Hematopoietic multipotent progenitor cell treated with erythropoietin and hydrocortisone succinate and interleukin-3 and kit ligand, for 4 days (in vitro differentiated cells): Measurements from ENCODE around the gene FBXL14.

Experiments used
- DNase-seq: peaks from one replicate; pipeline ENCODE4 v3.0.0-alpha.2; 2015

The FBXL14 gene

DNA sequence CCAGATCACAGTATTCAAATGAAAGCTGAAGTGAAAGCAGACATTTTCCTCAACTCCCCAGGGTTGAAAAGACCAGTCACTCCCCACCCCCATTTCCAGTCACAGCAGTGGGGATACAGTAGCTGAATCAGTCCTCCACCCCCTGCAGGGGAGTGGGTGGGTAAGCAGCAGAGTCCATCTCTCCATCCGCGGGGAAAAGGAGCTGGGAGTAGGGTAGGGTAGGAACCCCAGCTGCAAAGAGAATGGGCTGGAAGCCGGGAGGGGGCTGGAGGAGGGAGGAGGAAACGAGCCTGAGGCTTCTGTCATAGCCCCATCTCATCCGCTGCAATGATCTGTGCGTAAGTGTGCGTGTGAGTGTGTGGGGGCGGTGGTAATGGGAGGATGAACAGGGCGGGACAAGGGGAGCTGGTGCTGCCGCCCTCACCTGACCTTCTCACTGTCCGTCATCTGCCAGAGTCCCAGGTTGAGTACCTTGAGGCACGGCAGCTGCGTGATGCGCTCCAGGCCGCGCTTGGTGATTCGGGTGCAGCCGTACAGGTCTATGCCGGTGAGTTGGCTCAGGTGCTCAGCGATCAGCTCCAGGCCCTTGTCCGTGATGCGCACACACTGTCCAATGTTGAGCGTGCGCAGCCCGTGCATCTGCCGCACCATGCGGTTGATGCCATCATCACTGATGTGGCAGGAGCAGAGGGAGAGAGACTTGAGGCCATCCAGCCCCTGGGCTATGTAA, 1.8 kb downstream of the FBXL14 start:
- DNase-seq: peak; percentile 69

DNA sequence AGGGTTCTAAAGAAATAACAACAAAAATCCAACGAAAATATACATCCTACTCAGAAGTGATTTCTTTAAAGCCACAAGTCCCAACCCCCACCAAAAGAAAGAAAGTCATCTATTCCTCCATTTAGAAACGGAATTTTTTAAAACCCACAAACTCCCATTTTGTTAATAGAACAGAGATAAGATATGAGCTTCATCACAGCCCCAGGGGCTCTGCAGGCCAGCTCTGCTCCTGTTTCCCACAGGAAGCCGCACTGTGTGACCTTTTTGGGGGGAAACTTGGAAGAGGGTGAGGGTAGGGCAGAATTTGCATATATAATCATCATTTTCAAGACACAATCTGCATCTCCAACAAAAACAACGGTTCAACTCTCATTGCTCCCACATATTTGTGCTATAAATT, 2.8 kb downstream of the FBXL14 start:
- DNase-seq: peak; percentile 57

DNA sequence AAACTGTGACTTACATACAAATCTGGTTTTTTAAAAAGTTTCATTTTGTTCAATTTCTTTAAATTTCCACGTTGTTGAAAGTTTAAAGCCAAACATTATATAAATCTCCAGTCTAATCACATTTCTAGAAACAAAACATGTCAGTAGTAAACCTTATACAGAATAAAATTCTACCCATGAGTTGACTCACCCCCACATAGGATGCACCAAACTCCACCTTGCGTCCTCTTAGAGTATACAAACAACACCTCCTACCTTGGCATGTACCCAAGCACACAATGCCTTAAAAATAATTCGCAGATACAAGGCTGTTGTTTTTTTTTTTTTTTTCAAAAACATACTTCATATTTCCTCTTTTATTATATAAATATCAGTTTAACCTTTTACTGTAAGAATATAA, 3.3 kb downstream of the FBXL14 start:
- DNase-seq: peak; percentile 50

DNA sequence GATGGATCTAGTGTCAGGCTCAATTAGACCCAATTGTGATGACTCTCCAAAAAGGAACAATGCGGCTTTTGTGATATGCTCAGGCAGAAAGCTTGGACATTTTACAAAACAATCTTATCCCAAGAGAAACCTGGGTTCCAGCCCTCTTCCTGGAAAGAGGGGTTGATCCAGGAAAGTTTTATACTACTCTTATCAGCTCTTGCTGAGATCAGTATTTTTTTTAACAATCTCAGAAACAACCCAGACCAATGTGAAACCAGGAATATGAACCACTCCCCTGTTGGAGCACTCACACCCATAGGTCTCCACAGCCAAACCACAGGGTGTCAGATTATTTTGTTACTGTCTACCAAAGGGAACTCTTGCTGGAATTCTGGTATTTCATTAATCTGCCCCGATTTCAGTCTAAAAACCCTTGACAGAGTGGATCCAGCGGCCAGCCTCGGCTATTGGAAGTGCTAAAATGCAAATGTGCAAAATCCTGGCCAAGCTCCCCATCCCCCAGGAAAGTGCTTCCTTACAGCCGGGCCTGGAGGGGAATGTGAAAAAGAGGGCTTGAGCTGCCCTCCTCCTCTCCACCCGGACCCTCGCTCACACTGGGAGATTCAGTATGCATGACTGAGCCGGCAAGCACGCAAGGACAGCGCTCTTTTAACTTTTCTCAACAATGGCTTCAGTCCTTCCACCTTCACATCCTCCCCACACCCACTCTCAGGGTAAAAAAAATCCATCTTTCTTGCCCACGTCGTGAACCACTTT, 4.0 kb downstream of the FBXL14 start:
- no peak for DNase-seq

DNA sequence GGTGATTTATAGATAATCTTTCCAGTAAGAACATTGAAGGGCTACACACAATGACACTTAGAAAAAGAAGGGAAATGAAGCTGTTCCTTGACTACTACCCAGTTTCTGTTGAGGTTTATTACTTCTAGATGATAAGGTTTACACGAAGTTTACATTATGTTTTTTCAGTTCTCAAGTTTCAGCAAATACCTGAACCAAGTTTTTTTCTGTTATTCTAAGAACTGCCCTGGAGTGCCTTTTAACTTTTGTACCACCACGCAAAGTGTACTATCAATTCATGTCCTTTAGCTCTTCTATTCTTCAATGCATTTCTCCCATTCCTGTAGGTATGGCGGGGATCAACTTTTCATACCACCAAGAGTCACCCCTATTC, 5.8 kb downstream of the FBXL14 start:
- no peak for DNase-seq

DNA sequence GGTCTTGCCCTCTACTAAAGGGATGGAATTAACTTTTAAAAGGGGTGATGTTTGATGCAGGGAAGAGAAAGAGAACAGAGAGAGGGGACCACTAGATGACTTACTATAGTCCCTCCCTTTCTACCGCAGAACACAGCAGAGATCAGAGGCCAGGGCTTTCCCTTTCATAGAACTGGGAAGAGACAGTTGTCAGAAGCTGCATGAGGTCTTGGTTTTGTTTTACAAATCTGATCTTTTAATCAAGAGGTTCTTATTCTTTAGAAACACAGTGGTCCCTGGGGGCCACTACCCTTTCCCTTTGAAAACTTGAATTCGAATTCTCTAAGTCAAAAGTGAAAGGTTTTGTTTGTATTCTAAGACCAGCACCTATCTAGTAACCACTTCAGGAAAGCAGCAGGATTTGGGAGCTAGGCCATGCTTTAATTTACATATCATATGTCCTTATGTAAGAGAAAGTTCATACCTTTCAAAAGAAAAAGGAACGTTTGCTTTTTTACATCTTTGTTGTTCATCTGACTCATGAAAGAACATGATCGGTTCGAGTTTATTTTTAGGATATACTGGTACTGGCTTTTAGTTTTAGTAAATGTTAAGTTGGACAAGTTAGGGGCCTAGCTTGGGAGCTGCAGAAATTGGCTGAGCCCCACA, 6.3 kb downstream of the FBXL14 start:
- no peak for DNase-seq

DNA sequence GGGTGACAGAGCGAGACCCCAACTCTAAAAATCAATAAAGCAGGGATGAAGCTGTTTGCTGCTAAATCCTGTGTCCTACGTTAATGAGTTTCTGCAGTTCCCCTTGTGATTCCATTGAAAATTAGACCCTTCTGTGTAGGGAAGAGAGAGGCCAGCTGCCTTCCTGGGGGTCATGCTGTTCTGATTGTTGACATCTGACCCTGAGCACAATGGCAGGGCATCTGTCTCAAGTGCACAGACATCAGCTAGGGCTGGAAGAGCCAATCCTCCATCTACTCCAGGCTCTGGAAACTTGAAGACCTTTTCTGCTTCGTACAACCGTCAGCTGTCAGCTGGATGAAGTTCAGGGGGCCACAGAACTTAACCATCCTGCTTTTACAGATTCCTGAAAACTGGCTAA, 10.1 kb downstream of the FBXL14 start:
- DNase-seq: no peak

DNA sequence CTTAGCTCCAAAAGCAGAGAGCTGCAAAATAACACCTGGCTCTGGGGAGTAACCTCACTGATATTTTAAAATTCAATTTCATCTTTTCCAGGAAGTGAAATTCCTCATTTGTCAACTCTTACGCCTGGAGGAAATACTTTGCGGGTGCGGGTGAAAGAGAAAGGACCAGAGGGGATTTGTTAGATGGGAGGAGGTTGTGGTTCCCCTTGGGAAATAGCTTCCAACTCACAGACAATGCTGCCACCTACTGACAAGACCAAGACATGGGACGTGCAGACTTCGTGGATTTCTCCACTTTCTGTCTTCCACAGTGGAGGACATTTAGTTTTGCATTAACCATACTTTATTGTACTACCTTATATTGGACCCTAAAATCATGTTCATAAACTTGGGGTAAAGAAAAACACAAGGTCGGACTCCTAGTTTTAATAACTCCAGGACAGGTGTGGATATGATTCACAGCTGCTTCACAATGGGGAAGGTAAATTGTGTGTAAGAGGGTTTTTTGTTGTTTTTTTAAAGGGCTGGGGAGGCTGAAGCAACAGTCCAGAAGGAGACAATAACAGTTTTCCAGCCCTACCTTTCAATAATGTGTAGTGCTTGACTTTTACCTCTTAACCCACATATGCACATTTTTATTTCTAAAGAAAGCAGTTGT, 10.8 kb downstream of the FBXL14 start:
- peak; percentile 91 for DNase-seq

DNA sequence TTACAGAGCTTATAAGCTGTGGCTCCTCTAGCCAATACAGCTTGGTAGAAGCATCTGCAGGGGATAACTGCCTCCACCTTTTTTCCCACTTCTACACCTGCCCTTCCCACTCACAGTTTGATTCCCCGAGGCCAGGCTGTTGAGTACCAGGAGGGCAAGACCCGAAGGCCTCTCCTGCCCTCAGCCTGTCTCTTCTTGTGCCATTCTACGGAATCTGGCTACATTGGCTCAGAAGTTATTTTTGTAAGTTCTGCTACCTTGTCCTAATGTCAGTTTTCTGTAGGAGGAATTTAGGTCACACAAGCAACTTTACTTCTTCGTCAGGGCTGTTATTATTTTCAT, 11.7 kb downstream of the FBXL14 start:
- DNase-seq: no peak

DNA sequence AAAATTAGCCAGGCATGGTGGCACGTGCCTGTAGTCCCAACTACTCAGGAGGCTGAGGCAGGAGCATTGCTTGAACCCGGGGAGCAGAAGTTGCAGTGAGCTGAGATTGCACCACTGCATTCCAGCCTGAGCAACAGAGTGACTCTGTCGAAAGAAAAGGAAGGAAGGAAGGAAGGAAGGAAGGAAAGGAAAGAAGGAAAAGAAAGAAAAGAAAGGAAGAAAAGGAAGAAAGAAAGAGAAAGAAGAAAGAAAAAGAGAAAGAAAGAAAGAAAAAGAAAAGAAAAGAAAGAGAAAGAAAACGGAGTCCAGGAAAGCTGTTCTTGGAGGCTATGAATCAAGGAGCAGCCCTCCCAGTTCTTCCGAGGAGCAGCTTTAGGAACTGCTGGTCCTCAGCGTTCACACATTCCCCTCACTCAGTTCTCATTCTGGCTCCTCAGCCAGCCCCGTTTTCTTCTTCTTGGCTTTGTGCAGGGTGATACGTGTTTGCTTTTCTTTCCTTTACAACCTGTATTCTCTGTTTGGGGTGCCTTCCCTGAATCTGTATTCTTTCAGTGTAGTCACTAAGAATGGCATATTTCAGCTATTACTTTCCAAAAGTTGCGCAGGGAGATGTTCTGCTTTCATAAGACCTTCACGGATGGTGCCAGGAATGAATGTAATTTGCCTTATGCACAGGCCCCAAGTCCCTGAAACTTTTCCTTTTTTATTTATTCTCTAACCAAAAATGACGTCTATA, 12.2 kb downstream of the FBXL14 start:
- DNase-seq: no peak

DNA sequence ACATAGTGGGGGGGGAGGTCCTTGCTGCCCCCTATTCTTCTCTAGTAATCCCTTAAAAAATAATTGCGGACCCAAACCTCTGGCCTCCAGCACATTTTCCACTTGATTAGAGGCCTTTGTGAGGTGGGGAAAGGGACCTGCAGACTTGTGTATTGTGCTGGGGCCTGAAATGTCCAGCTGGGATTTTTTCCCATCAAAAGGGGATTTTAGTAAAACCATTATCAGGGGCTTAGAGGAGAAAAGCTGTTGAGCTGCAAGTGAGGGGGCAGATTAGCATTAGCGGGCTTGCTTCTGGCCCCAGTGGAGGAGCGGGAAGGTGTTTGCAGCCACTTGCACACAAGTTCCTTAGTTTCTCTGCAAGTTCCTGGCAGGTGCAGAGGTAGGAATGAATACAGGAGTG, 13.9 kb downstream of the FBXL14 start:
- DNase-seq: no peak

DNA sequence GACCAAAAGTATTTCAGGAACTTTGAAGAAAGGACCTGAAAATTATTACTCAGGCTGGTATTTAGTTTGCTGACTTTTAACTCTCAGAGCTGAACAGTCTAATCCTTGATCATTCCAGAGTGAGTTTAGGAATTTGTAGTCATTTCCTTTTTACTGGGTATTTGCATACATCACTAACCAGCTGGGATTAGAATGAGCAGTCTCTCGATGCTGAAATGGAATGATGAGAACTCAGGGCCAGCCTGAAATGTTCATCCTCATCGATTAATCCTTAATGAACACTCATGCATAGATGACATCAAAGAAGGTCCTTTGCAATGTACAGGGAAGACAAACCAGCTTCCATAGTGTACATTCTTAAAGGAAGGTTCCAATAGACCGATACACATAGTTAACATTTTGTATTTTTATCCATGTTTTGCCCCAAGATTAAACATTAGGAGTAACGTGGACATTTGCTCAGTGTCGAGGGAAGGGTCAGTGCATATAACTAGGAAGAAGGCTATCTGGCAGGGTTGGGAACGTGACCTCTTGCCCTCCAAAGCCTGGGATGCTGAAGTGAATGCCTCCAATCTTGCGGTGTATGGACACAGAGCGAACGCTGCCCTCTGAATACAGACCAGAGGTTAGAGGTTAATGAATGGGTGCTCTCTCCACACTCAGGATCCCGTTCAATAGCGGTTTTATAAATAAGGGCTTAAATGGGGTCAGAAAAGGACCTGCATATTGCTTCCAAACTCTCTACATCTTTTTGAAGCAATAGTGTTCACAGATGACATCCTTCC, 14.5 kb downstream of the FBXL14 start:
- no peak for DNase-seq

DNA sequence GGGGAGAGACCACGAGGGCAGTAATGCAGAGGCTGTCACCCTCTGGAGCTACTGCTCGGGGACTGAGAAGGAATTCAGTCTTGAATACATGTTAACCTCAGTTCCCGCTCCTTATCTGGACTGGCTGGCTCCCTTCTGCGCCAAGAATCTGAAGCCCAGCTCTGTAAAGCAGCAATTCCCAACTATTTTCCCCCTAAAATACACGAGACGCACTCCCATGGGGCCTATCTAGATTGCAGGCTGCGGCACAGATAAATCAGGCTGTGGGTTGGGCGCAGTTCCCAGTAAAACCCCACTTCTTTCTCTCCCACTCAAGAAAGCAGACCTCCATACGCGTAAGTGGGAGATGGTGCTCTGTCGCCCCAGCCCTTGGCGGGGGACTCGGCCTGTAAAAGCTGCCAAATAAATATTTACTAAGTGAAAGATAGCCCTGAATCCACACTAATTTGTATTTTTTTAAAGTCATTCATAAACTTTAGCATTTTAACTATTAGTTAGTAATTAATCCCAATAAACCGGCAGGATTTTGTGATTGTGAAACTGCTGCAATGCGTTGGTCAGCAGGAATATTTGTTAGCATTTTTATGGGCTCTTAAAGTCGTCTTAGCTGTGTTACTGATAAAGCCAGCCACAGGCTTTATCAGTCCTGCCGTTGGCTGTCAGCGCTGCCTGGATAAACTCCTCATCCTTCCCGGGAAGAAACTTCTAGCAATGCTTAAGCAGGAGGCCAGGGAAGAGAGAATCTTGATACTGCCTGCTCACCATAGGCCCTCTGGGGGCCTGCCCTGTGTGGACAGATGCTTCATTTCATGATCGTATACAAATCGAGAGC, 17.8 kb downstream of the FBXL14 start:
- peak; percentile 49 for DNase-seq

DNA sequence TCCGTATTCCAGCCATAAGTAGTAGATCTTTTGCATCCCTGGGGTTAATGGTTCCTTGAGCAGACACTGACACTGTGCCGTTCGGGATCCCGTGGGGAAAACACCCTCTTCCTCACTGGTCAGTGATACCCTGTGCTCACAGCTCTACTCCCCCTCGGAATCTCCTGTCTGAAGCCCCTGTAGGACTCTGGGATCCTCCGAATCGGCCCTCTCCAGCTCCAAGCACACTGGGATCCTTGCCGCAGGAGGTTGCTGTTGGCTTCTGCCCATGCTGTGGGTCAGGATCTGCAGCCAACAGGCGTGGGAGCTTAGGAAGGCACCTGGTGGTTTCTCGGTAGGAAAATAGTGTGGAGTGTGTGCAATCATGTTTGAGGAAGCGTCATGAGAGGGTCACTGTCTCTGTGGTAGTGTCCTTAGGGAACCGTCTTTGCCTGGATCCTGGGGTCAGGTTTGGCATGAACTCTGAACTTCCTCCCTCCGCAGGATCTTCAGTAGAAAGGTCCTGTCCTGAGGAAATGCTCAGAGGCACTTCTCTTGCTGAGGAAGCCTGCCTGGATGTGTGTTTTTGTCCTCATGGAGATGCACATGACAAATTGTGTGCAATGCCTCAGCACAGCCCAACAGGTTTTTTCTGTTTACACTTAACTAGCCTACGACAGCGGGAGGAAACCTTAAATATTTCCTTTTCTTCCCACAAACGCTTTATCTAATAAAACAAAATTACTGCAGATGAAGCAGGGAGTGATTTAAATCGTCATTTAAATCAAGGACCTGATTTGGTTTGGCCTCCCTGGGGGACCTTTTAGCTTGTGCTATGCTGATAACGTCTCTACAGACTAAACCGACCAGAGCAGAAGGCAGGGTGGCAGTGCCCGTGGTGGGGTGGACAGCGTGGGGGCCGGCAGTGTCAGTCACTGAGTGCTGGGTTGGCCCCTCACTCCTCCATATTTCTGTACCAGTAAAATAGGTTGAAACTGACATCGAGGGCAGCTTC, 18.7 kb downstream of the FBXL14 start:
- peak; percentile 49 for DNase-seq

DNA sequence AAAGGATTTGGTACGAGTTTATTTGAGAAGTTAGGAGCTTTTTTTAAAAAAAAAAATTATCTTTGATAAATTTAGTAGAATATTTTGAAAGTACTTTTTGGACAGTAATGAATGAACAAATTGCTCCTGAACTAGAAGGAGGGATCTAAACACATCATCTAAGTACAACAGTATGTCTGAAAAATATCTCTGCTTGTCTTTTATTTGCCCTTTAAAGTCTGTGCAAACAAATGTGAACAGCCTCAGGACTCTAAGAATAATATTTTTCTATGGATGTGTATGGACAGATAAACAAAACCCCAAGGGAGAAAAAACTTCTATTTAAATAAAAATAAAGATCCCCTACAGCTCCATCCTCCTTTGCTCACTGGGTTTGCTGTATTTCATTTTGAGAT, 19.5 kb downstream of the FBXL14 start:
- DNase-seq: no peak

DNA sequence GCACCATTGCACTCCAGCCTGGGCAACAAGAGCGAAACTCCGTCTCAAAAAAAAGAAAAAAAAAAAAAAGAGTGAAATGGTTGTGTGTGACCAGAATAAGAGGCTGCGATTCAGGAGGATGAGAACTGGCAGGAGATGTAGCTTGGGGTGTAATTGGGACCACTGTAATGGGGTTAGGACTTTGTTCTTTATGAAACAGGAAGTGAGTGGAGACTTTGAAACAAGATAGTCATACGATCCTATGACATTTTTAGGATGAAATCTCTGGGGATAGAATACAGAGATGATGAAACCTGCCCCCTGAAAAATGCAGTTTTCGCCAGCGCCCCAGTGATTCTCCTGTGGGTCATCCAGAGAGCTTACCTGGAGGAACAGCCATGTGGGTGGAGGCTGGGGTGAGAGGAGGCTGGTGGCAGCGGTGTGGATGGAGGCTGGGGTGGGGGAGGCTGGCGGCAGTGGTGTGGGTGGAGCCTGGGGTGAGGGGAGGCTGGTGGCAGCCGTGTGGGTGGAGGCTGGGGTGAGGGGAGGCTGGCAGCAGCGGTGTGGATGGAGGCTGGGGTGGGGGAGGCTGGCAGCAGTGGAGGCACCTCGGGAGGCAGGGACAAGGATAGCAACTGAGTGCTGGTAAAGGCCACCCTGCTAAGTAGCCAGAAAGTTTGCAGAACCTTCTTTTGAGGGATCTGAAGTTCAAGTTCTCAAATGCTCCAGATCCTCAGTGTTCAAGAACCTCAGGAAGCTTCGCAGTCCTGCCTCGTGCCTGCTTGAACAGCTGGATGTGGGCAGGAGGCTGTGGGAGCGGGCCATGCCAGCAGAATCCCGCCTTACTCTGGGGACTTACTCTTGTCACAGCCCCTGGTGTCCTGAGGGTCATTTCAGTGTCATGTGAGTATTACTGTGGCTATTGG, 20.2 kb downstream of the FBXL14 start:
- no peak for DNase-seq

DNA sequence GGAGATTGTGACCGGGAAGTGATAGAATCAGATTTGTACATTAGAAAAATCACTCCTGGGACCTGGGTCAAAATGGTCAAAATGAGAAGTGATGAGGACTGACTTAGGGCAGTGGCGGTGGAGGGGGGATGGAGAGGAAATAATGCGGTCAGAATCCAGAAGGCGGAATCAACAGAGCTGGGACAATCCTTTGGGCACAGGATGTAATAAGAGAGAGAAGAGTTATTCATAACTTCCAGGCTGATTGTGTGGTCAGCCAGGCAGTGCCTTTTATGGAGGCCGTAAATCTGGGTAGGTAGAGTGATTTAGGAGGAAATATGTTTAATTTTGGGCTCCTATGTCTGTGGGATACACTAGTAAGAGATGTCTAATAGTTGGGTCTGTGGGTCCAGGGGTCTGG, 21.6 kb downstream of the FBXL14 start:
- no peak for DNase-seq

DNA sequence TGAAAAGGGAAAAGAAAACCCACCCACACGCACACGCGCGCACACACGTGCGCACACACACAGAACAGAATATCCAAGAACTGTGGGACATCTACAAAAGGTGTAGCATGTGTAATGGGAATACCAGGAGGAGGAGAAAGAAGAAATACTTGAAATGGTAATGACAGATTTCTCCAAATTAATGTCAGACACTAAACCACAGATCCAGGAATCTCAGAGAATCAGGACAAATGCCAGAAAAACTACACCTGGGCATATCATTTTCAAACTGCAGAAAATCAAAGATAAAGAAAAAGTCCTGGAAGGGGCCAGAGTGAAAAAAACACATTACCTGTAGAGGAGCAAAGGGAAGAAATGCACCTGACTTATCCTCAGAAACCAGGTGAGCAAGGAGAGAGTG, 26.5 kb downstream of the FBXL14 start:
- DNase-seq: no peak
